LNCAP (cell line): Measurements from ENCODE around the gene IKZF1.

Experiments
- CTCF ChIP-seq: fragments of 450-650 bp; IDR thresholded peaks from 2 replicates; pipeline ENCODE4 v1.5.1; 2017; ENCODE audit warnings: mild to moderate bottlenecking

Gene IKZF1

GRCh38 chr7:50357426-50357825, 52.9 kb downstream of the IKZF1 start:
- TF ChIP-seq CTCF = no peak

GRCh38 chr7:50358041-50358705, 53.7 kb downstream of the IKZF1 start:
- no peak for TF ChIP-seq CTCF

GRCh38 chr7:50358779-50359178, 54.3 kb downstream of the IKZF1 start:
- no peak for TF ChIP-seq CTCF

- TF ChIP-seq CTCF = no peak
Measured at GRCh38 chr7:50359258-50359994, 54.9 kb downstream of the IKZF1 start.

GRCh38 chr7:50359995-50360925, 55.7 kb downstream of the IKZF1 start:
- TF ChIP-seq CTCF = no peak

GRCh38 chr7:50362142-50362541, 57.6 kb downstream of the IKZF1 start:
- no peak for TF ChIP-seq CTCF

GRCh38 chr7:50362712-50363282, 58.3 kb downstream of the IKZF1 start:
- no peak for TF ChIP-seq CTCF
